ENCODE results near the gene RMDN3.

DNA sequence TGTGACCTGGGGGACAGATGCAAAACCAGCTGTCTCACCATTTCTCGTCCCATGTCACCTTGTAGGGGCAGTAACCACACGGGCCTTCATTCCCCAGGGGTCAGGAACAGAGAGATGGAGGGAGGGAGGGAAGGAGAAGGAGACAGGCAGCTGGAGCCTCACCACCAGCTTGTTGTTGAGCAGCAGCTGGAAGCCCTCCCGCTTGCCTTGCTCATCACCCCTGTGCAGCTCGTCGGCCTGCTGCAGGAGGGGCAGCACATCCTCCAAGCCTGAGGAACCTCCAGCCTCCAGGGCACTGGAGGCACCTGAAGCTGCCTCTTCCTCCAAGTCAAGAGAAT is 10.3 kb downstream of the RMDN3 start:
- TF ChIP-seq, protein P1, sequence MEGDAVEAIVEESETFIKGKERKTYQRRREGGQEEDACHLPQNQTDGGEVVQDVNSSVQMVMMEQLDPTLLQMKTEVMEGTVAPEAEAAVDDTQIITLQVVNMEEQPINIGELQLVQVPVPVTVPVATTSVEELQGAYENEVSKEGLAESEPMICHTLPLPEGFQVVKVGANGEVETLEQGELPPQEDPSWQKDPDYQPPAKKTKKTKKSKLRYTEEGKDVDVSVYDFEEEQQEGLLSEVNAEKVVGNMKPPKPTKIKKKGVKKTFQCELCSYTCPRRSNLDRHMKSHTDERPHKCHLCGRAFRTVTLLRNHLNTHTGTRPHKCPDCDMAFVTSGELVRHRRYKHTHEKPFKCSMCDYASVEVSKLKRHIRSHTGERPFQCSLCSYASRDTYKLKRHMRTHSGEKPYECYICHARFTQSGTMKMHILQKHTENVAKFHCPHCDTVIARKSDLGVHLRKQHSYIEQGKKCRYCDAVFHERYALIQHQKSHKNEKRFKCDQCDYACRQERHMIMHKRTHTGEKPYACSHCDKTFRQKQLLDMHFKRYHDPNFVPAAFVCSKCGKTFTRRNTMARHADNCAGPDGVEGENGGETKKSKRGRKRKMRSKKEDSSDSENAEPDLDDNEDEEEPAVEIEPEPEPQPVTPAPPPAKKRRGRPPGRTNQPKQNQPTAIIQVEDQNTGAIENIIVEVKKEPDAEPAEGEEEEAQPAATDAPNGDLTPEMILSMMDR (IDR thresholded peaks at IDR 0.05; ENCODE audit: insufficient read depth, low read length) = no peak
- TF ChIP-seq POLR2AphosphoS5 (IDR thresholded peaks at IDR 0.05; ENCODE audit: low read depth) (no peak), GABPA (IDR thresholded peaks at IDR 0.05; ENCODE audit: low read depth) (no peak), SPI1 (IDR thresholded peaks at IDR 0.05; ENCODE audit: borderline replicate concordance, low read depth) (no peak)
- TF ChIP-seq, protein P2, sequence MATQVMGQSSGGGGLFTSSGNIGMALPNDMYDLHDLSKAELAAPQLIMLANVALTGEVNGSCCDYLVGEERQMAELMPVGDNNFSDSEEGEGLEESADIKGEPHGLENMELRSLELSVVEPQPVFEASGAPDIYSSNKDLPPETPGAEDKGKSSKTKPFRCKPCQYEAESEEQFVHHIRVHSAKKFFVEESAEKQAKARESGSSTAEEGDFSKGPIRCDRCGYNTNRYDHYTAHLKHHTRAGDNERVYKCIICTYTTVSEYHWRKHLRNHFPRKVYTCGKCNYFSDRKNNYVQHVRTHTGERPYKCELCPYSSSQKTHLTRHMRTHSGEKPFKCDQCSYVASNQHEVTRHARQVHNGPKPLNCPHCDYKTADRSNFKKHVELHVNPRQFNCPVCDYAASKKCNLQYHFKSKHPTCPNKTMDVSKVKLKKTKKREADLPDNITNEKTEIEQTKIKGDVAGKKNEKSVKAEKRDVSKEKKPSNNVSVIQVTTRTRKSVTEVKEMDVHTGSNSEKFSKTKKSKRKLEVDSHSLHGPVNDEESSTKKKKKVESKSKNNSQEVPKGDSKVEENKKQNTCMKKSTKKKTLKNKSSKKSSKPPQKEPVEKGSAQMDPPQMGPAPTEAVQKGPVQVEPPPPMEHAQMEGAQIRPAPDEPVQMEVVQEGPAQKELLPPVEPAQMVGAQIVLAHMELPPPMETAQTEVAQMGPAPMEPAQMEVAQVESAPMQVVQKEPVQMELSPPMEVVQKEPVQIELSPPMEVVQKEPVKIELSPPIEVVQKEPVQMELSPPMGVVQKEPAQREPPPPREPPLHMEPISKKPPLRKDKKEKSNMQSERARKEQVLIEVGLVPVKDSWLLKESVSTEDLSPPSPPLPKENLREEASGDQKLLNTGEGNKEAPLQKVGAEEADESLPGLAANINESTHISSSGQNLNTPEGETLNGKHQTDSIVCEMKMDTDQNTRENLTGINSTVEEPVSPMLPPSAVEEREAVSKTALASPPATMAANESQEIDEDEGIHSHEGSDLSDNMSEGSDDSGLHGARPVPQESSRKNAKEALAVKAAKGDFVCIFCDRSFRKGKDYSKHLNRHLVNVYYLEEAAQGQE (IDR thresholded peaks at IDR 0.05; ENCODE audit: insufficient replicate concordance, low read depth) = no peak
